Thyroid gland (tissue), 4 donors: ENCODE results near the gene SLITRK2. TPM values are rescaled to one million over a fixed set of nuclear protein-coding genes. Genes with fewer than 3 reads are reported as not detected.

Experiments
- DNase-seq, 2 donors: peaks; one replicate each; pipeline ENCODE4 v3.0.0-alpha.2; 2019
- H3K27ac ChIP-seq, 3 donors: fragments of 200-600 bp; sonication (generic); 1 replicate in 2 of 3; 2 replicates in 1 of 3; pipeline ENCODE4 v1.5.1; 2016 to 2019; ENCODE audit warnings: mild to moderate bottlenecking in 1 of 3, moderate library complexity in 1 of 3
- H3K27me3 ChIP-seq: fragments of 200-600 bp; sonication (generic); one replicate; pipeline ENCODE4 v1.5.1; 2019
- H3K36me3 ChIP-seq, 2 donors: fragments of 200-600 bp; sonication (generic); one replicate each; pipeline ENCODE4 v1.5.1; 2016 to 2019
- H3K4me1 ChIP-seq, 2 donors: fragments of 200-600 bp; sonication (generic); one replicate each; pipeline ENCODE4 v1.5.1; 2017 to 2019
- H3K4me3 ChIP-seq, 3 donors: fragments of 200-600 bp; sonication (generic); replicated peaks in 1 of 3; 1 replicate in 2 of 3; 2 replicates in 1 of 3; pipeline ENCODE4 v1.5.1; 2016; ENCODE audit warnings: mild to moderate bottlenecking in 1 of 3
- H3K9me3 ChIP-seq: fragments of 200-600 bp; sonication (generic); one replicate; pipeline ENCODE4 v1.5.1; 2017
- POLR2A ChIP-seq, 2 donors: fragments of 450-650 bp; IDR thresholded peaks; one replicate each; pipeline ENCODE4 v1.6.1; 2017; ENCODE audit warnings: antibody characterized with exemption in 2 of 2, mild to moderate bottlenecking in 2 of 2, moderate library complexity in 1 of 2
- WGBS, 2 donors: methylation state at CpG; one replicate each; pipeline ENCODE4 v1.1.5; 2017; 5-methylcytosine and 5-hydroxymethylcytosine counted together
- intact Hi-C: fragments of 100-400 bp; cut with DNase I; formaldehyde crosslinking; loops from one replicate; pipeline ENCODE4 v1.15.1; 2023
- total RNA-seq, 4 donors: library from RNA; depleted of rRNA; stranded (reverse); fragments of >200 nt; gene quantifications; one replicate each; pipeline ENCODE4 v1.2.3, GENCODE V29; 2016
- TF ChIP-seq, protein P1 (sequence below), 6 experiments: fragments of 200-600 bp in 3 of 6; fragments of 450-650 bp in 3 of 6; sonication (generic) in 3 of 6; IDR thresholded peaks; one replicate each; pipeline ENCODE4 v1.5.1; 2016 to 2019; ENCODE audit warnings: antibody characterized with exemption in 6 of 6, mild to moderate bottlenecking in 2 of 6, inconsistent platforms in 1 of 6, moderate library complexity in 1 of 6

SLITRK2 gene
- total RNA-seq = 1 to 10 TPM in 1 of 4 donors, under 1 TPM in 3; 0.29 to 1.3 (median 0.39) TPM

DNA sequence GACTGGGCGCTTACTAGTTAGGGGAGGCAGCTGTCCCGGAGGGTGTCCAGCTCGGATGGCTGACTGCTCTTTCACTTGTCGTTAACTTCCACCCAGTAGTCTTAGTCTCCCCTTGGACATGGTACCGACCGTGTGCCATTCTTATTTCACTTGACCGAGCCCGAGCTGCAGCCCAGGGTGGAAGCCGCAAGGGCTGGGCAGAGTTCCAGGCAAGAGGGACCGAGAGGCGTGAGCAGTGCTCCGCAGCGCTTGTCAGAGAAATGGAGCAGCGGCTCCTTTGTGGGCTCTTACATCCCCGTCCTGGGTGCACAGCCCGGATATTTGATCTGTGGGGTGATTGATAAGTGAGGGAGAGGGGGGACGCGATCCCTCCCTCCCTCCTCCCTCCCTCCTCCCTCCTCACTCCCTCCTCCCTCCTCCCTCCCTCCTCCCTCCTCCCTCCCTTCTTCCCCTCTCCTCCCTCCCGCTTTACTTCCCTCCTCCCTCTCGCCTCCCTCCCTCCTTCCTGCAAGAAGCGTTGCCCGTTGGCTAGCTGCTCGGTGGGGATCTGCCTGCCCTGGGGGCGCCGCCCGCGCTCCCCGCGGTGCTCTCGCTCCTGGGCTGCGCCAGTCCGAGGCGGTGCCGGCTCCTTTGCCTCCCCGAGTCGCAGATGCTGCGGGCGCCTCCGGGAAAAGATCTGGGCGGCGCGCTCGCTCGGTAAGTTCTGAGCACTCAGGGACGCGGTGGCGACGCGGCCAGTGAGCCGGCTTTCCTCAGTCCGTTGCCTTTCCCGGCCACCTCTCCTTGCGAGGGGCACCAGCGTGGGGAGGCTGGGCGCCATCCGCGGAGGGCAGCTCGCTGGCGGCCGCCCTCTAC lies at the start of gene SLITRK2:
TSS of gene SLITRK2 (plus strand) at position 499 of the 855 bp plus-strand sequence. CDS start 4,597 bp downstream, outside the sequence.
- Histone ChIP-seq H3K36me3 (no peaks in the 10 kb centered on the region), H3K4me3 (no peak within 1 kb of the TSS), H3K27me3 (peaks cover 2% of the 10 kb centered on the region), H3K4me1 (no peaks in the 10 kb centered on the region), H3K27ac (peak within 1 kb of the TSS in 1 of 3 donors; percentile 23), H3K9me3 (no peaks in the 10 kb centered on the region)
- TF ChIP-seq, protein P1, sequence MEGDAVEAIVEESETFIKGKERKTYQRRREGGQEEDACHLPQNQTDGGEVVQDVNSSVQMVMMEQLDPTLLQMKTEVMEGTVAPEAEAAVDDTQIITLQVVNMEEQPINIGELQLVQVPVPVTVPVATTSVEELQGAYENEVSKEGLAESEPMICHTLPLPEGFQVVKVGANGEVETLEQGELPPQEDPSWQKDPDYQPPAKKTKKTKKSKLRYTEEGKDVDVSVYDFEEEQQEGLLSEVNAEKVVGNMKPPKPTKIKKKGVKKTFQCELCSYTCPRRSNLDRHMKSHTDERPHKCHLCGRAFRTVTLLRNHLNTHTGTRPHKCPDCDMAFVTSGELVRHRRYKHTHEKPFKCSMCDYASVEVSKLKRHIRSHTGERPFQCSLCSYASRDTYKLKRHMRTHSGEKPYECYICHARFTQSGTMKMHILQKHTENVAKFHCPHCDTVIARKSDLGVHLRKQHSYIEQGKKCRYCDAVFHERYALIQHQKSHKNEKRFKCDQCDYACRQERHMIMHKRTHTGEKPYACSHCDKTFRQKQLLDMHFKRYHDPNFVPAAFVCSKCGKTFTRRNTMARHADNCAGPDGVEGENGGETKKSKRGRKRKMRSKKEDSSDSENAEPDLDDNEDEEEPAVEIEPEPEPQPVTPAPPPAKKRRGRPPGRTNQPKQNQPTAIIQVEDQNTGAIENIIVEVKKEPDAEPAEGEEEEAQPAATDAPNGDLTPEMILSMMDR (IDR thresholded peaks at IDR 0.05) = no peak
- peak in 1 of 2 donors; percentile 33 for TF ChIP-seq POLR2A (IDR thresholded peaks at IDR 0.05)
- intact Hi-C loops = no loop called here
- no peak for DNase-seq
- 3 to 5% methylated on average over 8 to 25 of the region's 60 CpGs for WGBS, 2 donors

DNA sequence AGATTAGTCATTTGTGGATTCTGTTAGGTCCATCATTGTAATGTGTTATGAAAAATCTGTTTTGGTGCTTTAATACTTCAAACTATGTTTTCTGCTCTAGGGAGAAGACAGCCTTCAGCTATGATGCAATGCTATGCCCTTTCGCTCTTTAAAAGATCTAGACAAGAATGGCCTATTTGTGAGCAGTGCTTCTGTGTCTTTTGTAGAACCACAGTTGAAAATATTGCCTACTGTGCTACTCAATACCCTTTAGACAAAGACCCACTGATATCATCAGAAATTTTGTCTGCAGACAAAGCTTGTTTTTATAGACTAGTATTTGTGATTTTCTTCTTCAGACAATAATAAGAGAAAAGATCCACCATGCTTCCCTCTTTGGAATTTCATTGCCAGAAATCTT lies 44.6 kb upstream of the SLITRK2 start:
- no peaks in the 10 kb centered on the region for H3K36me3 ChIP-seq
- H3K4me1 ChIP-seq = no peaks in the 10 kb centered on the region
- TF ChIP-seq, protein P1 (IDR thresholded peaks at IDR 0.05) = no peak
- no peak overlapping the region for H3K27ac ChIP-seq
- H3K4me3 ChIP-seq = no peak overlapping the region
- WGBS, 2 donors = 83 to 95% methylated on average over 1 of the region's 1 CpG
- no peaks in the 10 kb centered on the region for H3K9me3 ChIP-seq
- no peak for DNase-seq
- H3K27me3 ChIP-seq = no peaks in the 10 kb centered on the region
- intact Hi-C loops = no loop called here

GRCh38 chrX:145792281-145792680 lies 25.3 kb upstream of the SLITRK2 start:
- no peak overlapping the region for H3K4me3 ChIP-seq
- intact Hi-C loops = no loop called here
- DNase-seq = no peak
- H3K36me3 ChIP-seq = no peaks in the 10 kb centered on the region
- no peak for TF ChIP-seq POLR2A (IDR thresholded peaks at IDR 0.05)
- TF ChIP-seq, protein P1 (IDR thresholded peaks at IDR 0.05) = no peak
- no peaks in the 10 kb centered on the region for H3K4me1 ChIP-seq
- H3K27me3 ChIP-seq = no peaks in the 10 kb centered on the region
- no peak overlapping the region for H3K27ac ChIP-seq
- no peaks in the 10 kb centered on the region for H3K9me3 ChIP-seq
- WGBS, 2 donors = 83 to 91% methylated on average over 1 of the region's 1 CpG

DNA sequence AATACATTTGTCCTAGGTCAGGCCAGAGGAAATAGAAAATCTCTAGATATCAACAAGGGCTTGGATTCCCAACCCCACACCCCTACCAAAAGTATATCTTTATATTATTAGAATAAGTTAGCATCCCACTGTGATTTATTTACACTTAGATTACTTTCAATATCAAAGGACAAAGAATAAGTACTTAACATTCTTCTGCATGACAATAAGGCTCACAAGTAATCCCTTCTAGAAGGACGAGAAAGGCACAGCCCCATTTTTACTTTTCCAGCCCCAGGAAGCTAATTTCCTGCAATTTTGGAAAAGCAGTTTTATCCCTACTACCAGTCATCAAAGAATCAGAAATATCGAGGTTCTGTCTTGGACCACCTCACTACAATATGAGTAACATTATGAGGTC lies 14.1 kb upstream of the SLITRK2 start:
- Histone ChIP-seq H3K4me1 (no peaks in the 10 kb centered on the region), H3K9me3 (no peaks in the 10 kb centered on the region), H3K4me3 (no peak overlapping the region), H3K27me3 (no peaks in the 10 kb centered on the region), H3K27ac (no peak overlapping the region), H3K36me3 (no peaks in the 10 kb centered on the region)
- intact Hi-C loops = no loop called here
- no peak for TF ChIP-seq POLR2A (IDR thresholded peaks at IDR 0.05)
- TF ChIP-seq, protein P1 (IDR thresholded peaks at IDR 0.05) = no peak
- no peak for DNase-seq
- WGBS, 2 donors = 53 to 63% methylated on average over 2 of the region's 2 CpGs

- 93 to 95% methylated on average over 1 of the region's 1 CpG for WGBS, 2 donors
- H3K9me3 ChIP-seq = no peaks in the 10 kb centered on the region
- no peaks in the 10 kb centered on the region for H3K36me3 ChIP-seq
- intact Hi-C loops = no loop called here
- H3K27me3 ChIP-seq = no peaks in the 10 kb centered on the region
- no peak overlapping the region for H3K4me3 ChIP-seq
- TF ChIP-seq, protein P1 (IDR thresholded peaks at IDR 0.05) = no peak
- TF ChIP-seq POLR2A (IDR thresholded peaks at IDR 0.05) = no peak
- H3K4me1 ChIP-seq = no peaks in the 10 kb centered on the region
- DNase-seq = no peak
- no peak overlapping the region for H3K27ac ChIP-seq
These were observed 4.5 kb upstream of the SLITRK2 start for GRCh38 chrX:145813081-145813480.
